ENCODE results near the gene CD37.
"Not testable (repeated sequence)": the region's sequence is repeated elsewhere in the genome, so short reads cannot be mapped to it uniquely, and the experiment has no call there.

CD37 gene

DNA sequence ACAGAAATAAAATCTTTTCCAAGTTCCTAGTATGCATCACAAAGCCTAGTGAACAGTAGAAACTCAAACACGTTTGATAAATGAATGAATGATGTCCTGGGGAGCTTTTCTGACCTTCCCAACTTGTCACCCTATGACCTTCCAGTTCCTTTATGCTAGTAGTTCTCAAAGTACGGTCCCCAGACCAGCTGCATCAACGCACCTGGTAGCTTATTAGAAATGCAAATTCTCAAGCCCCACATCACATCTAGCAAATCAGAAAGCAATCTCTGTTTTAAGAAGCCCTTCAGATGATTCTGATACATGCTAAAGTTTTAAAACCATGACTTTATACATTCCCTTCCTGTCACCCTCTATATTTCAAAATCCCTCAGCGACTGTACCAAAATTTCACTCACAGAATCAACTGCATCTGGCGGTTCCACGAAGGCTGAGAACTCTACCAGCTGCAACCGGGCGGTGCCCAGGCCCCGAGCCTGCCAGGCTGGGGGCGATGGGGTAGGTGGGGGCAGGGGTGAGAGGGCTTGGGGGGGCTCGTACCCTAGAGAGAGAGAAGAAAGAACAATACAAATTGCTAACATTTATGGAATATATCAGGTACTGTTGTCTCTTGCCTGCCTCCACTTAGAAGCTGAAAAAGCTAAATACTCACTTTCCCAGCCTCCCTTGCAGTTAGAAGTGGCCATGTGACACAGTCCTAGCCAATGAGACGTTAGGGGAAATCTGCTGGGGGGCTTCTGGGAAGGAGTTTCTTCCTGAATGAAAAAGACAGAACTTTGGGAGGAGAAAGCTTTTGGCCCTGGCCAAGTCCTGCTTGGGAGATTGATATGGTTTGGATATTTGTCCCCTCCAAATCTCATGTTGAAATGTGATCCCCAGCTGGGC, 13.3 kb downstream of the CD37 start:
- DNase-seq: no peak

DNA sequence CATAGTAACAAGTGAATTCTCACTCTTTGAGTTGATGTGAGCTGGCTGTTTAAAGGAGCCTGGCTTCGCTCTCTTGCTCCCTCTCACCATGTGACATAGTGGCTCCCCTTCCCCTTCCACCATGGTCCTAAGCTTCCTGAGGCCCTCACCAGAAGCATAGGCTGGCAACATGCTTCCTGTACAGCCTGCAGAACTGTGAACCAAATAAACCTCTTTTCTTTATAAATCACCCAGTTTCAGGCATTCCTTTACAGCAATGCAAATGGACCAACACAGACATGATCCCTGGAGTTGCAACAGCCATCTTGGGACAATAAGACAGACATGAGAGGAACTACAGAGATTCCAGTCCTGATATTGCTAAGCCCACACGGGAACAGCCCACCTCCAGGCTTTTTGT, 14.4 kb downstream of the CD37 start:
- DNase-seq: no peak

DNA sequence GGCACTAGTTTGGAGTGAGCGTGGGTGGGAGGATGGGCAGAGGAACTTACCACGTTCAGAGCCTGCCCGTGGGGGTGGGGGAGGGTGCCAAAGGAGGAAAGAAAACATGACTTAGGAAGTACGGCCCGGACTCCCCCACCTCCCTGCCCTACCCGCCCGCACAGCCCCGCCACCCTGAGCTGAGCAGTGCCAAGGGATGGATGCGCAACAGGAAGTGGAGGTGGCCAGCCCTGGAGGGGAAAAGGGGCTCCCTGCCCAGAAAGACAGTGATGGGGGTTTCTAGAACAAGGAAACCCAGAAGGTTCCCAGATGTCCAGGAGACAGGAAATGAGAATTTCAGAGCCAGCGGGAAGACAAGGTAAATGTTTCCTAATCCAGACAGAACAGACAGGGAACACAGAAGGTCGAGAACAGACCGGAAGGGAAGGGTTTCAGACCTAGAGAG, 20.7 kb downstream of the CD37 start:
- no peak for DNase-seq

DNA sequence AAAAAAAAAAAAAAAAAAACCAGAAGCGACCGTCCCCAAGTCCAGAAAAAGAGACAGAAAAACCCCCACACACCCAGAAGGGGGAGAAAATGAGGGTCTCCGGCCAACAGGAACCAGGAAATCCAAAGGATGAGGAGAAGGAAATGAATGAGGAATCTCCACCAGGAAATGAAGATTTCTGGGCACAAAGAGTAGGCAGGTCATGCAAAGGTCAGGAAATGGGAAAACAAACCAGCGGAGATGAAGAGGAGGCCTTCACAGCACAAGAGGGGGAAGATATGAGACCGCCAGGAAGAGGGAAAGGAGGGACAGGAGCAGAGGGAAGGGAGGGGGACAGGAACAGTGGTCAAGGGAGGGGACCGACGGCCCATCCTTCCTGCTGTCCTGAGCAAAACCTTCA, 21.2 kb downstream of the CD37 start:
- DNase-seq: no peak

DNA sequence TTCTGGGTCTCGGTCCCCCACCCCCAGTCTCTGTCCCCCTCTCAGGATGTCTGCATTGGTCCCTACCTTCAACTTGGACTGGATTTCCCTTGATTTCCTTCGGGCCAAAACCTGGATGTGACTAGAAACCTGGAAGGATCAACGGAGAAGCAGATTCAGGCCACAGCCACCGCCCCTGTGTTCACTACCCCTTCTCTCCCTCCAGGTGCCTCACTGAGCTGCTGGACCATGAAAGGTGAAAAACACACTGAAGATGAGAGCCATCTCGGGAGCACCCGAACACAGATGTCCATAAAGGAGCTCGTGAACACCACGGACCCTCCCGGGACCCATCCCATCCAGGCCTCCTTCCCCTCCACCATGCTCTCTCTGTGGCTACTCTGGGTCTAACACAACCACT, 22.0 kb downstream of the CD37 start:
- no peak for DNase-seq

DNA sequence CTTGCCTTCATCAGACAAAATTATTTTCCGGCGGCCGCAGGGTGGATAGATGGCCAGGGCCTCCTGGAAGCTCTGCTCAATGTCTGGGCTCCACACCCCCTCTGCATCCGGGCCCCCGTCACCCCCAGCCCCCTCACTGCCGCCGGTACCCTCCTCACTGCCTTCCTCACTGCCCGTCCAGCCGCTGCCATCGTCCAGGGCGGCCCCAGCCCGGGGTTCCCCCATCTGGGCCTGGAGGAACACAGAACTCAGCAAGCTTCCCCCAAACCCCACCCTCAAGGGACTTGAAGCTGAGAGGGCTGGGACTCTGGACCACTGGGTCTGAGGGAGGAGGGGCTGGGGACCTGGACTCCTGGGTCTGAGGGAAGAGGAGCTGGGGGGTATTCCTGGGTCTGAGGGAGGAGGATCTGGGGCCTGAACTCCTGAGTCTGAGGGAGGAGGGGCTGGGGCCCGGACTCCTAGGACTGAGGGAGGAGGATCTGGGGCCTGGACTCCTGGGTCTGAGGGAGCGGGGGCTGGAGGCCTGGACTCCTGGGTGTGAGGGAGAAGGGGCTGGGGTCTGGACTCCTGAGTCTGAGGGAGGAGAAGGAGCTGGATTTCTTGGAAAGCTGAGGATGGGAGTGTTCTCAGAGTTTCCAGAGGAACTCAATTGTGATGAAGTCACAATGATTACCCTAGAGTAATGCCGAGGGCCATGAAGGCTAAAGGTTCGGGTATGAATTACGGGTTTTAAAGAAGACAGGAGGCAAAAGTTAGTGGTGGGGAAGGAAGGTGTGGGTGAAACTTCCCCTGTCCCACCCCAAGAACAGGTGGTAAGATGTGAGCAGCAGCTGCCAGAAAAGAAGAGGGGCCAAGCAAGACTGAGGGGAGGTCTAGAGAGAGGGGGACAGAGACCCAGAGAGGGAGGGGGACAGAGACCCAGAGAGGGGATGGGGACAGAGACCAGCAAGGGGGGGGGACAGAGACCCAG, 24.9 kb downstream of the CD37 start:
- DNase-seq: no peak

DNA sequence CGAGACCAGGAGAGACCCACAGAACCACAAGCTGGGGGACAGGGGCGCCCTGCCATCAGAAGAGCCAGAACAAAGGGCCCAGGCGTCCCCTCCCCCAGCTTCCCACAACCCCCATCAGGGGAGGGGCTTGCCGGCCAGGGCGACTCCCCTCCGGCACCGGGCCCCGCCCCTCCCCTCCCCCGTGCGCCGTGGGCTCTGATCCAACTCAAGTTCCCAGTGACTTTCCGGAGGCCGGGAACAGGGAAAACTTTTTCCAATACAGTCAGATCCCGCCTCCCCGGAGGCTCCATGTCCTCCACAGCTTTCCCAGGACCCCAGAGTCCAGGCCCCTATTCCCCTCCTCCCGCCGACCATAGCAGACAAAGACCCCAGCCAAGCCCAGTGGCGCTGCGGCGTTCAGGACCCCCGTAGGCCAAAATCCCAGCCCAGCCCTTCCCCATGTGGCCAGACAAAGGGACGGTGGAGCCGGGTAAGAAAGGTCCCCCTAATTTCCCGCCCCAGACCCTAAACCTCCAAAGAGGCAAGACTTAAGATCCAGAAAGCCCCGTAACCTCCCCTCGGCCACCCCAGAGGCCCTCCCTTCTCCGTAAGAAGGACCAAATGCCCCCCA, 26.3 kb downstream of the CD37 start:
- DNase-seq: peak; percentile 93

DNA sequence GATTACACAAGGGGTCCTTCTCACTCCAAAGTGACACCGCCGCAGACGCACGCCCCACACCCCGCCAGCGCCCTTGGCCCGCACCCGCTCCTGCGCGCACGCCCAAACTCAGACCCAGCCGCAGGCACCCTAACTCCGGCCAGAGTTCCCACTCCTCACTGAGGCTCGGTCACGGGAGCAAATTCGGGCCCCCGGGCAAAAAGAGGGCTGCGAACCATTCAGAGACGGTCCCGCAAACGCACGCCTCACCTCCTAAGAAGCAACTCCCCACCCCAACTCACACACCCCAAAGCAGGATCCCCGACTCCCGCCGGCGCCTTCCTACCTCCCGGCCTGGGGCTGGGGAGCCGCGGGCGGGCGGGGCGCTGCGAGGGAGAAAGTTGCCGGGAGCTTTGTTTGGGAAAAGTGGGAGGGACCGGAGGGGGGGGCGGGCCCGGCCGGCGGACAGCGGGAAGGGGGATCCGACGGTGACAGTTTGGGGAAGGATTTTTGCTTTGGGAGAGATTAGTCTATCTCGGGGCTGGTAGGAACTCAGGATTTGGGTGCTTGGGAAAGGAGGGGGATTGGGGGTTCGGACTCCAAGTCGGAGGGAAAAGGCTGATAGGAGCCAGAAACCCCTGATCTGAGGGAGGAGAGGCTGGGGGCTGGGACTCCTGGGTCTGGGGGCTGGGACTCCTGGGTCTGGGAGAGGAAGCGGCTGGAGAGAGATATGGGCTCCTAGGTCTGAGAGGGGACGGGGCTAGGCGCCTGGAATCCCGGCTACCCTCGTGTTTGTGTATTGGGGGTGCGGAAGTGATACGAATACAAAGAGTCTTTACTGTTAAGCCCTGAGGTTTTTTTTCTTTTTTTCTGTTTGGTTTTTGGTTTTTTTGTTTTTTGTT, 27.1 kb downstream of the CD37 start, which contains the start of gene TEAD2:
TEAD2 (minus strand) TSS at position 369 of the 881 bp plus-strand sequence. CDS start 2,341 bp downstream, outside the sequence.
- peak; percentile 73 for DNase-seq

DNA sequence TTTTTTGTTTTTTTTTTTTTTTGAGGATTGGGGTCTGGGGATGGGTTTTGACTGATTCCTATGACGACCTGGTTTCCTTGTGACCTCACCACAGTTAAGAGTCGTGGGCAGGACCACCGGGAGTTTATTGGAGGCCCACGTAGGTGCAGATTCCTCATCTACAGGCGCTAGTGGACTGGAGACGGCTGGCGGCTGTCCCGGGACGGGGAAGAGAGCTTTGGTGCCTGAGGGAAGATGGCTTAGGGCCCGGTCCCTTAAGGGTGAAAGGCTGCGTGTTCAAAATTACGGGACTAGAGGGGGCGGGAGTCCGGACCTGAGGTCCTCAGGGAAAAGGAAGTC, 27.7 kb downstream of the CD37 start:
- DNase-seq: peak; percentile 47

DNA sequence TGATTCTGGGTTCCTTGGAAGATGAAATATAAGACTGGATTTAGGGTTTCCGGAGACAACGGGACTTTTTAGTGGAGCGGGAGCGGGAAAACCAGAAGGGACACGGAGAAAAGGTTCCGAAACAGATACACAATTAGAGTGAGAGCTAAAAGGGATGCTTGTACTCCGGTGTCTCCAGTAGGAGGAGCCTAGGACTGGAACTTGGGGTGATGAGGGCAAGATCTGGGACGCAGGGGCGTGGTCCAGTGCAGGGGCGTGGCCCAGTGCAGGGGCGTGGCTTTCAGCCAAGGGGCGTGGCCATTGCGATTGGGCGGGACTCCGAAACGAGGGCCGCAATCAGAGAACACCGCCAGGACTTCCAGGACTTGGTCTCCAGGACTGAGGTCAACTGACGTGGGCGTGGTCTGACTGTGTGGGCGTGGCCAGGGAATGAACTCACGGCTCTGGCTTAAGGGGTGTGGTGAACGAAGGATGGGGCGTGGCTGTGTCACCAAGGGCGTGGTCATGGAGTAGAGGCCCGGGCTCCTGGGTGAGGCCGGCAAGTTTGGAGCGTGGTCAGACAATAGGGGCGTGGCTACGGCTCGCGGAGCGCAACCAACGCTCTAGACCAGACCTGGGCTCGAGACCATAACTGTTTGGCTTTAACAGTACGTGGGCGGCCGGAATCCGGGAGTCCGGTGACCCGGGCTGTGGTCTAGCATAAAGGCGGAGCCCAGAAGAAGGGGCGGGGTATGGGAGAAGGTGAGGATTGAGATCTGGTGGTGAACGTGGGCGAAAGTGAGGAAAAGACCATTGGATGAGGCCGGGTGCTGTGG, 28.3 kb downstream of the CD37 start, which contains the start of gene DKKL1:
DKKL1 (plus strand) TSS at position 610 of the 815 bp plus-strand sequence; CDS start at position 732, 122 bp downstream.
- DNase-seq: peak; percentile 99

DNA sequence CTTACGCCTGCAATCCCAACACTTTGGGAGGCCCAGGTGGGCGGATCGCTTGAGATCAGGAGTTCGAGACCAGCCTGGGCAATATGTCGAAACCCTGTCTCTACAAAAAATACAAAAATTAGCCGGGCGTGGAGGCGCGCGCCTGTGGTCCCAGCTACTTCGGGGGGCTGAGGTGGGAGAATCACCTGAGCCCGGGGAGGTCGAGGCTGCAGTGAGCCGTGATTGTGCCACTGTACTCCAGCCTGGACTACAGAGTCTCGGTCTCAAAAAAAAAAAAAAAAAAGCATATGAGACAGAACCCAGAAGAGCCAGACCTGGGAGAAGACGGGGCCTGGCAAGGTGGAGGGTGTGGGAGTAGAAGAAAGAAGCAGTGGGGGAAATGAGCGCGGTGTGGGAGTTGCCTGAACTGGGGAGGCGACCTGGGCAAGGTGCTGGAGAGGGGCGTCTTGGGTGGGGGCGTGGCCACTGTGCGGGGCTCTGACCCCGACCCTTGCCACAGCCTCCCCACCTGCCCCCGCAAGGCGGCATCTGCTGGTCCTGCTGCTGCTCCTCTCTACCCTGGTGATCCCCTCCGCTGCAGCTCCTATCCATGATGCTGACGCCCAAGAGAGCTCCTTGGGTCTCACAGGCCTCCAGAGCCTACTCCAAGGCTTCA, 29.0 kb downstream of the CD37 start:
- DNase-seq: no peak

DNA sequence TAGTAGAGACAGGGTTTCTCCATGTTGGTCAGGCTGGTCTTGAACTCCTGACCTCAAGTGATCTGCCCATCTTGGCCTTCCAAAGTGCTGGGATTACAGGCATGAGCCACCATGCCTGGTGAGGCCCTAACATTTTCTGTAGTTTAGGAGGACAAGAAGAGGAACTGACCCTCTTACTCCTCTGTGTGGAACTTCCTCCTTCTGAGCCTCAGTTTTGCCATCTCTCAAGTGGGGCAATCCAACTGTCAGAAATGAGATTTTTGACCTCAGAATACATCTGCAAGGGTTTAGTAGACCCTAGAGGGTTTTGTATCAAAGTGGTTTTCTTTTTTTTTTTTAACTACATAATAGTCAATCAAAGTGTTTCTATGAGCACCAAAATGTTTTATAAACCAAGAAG, 30.9 kb downstream of the CD37 start:
- no peak for DNase-seq

DNA sequence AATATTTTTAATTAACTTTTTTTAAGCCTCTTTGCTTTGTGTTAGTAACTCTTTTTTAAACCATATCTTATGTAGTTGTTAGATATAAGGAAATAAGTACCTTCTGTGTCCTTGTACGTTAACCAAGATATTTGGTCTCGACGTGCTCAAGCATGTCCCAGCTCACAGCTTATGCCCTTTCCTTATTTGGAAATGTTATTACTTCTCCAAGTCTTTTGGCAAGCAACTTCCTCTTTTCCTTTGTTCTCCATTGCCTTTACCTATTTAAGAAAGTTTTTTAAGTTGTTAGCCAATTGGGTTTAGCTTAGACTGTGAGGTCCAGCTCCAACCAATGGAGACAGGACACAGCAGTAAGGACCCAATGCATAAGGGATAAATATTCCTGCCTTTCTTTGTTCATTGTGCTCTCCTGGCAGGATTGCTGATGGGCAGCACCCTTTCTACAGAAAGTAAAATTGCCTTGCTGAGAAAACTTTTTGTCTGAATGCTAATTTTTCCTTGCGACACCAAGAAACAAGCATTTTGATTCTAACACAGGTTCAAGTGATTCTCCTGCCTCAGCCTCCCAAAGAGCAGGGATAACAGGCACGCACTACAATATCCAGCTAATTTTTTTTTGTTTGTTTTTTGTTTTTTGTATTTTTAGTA, 33.6 kb downstream of the CD37 start:
- no peak for DNase-seq

DNA sequence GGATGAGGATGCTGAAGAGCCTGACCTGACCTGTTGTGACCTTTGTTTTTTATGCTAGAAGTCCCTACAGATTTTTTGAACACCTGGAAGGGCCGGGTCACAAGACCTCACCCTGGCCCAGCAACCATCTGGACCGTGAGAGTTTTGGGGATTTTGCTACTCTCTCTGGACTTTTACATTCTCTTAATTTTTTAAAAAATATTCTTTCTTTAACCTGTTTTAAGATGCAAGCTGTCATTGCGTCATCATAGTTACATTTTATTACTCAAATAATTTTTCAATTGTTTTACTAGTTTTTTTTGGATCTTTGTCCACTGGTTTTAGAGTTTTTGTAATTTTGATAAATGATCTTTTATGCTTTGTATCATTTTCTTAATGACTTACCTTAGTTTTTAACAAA, 36.0 kb downstream of the CD37 start:
- no peak for DNase-seq

DNA sequence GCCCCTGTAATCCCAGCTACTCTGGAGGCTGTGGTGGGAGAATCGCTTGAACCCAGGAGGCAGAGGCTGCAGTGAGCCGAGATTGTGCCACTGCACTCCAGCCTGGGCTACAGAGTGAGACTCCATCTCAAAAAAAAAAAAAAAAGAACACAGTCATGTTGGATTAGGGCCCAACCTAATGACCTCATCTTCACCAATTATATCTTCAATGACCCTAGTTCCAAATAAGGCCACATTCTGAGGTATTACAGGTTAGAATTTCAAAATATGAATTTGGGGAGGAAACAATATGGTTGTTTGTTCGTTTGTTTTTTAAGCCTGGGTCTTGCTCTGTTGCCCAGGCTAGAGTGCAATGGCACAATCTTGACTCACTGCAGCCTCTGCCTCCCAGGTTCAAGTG, 38.0 kb downstream of the CD37 start:
- not testable (repeated sequence) for DNase-seq

DNA sequence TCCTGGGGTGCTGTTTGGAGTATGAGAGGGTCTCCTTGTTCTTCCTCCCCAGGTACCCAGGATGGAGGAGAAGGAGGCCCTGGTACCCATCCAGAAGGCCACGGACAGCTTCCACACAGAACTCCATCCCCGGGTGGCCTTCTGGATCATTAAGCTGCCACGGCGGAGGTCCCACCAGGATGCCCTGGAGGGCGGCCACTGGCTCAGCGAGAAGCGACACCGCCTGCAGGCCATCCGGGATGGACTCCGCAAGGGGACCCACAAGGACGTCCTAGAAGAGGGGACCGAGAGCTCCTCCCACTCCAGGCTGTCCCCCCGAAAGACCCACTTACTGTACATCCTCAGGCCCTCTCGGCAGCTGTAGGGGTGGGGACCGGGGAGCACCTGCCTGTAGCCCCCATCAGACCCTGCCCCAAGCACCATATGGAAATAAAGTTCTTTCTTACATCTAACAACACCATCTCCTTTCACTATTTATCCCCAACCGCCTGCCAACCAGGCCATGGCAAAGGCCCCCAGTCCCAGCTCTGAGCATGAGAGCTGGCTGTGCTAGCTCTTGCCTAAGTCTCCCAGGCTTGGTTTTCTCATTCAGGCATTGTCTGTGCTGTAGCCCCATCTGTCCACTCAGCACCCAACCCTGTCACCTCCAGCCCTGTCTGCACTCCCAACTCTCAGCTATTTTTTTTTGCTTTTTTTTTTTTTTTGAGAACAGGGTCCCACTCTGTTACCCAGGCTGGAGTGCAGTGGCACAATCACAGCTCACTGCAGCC, 39.6 kb downstream of the CD37 start:
- DNase-seq: no peak

DNA sequence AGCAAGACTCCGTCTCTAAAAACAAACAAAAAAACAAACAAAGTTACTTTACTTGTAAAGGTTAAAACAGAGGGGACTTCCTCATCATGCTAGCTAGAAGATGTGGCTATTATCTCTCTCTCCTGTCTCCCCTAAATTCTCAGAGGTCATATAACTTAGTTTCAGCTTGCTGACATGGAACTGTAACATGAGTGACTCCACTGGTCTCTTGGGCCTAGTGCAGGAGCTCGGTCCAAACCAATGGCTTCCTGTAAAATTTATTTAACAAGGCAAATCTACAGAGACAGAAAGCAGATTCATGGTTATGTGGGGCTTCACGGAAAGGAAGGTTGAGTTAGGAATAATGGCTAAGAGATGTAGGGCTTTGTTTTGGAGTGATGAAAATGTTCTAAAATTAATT, 43.3 kb downstream of the CD37 start:
- no peak for DNase-seq

DNA sequence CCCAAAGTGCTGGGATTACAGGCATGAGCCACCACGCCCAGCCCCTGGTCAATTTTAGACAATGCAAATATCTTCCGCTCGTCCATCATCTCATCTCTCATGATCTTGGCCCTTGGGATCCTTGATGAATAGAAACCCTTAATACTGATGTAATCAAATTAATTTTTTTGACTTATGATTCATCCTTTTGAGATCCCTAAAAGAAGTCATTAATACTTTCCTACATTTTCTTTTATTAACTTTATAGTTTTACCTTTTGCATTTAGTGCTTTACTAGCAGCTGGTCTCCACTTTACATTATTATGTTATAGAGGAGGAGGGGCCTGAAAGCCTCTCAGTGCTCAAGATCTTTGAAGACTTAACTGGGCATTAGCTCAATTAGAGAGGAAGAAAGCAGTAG, 45.2 kb downstream of the CD37 start:
- DNase-seq: no peak

DNA sequence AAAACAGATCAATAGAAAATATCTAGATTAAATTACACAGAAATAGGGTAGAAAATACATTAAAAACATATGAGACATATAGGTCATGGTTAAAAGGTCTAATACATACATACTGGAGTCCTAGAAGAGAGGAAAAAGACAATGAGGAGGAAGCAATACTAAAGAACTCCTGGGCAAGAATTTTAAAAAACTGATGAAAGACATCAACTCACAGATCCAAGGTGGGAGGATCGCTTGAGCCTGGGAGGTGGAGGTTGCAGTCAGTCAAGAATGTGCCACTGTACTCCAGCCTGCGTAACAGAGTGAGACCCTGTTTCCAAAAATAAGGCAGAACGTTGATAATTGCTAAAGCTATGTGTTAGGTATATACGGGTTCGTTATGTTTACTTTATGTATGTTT, 47.4 kb downstream of the CD37 start:
- no peak for DNase-seq

All from fibroblast of skin of scalp (primary cell).